Kidney epithelial cell (primary cell): ENCODE measurements around the gene JMJD8. TPM values are rescaled to one million over a fixed set of nuclear protein-coding genes. Genes with fewer than 3 reads are reported as not detected.

Experiments
- DNase-seq: peaks from one replicate; pipeline ENCODE4 v3.0.0-alpha.2; 2010; ENCODE audit warnings: low read depth
- H3K27me3 ChIP-seq: 2 replicates; pipeline ENCODE4 v1.6.0; 2011; ENCODE audit warnings: low read length; ENCODE audit not compliant: control insufficient read depth, insufficient read depth
- H3K36me3 ChIP-seq: 2 replicates; pipeline ENCODE4 v1.5.1; 2011; ENCODE audit warnings: low read length; ENCODE audit not compliant: control insufficient read depth, insufficient read depth
- H3K4me3 ChIP-seq: 2 replicates; pipeline ENCODE4 v1.5.1; 2011; ENCODE audit warnings: low read depth, mild to moderate bottlenecking, control low read depth, low read length
- total RNA-seq: library from RNA; depleted of rRNA; stranded (reverse); fragments of >200 nt; gene quantifications from 2 replicates; pipeline ENCODE4 v1.2.3, GENCODE V29; 2015
- TF ChIP-seq, protein P1 (sequence below): IDR thresholded peaks from 2 replicates; pipeline ENCODE4 v1.5.1; 2011; ENCODE audit warnings: mild to moderate bottlenecking, moderate library complexity, low read length, control low read depth, inconsistent platforms; ENCODE audit not compliant: insufficient read depth, poor library complexity, severe bottlenecking

Gene JMJD8
- total RNA-seq, 1 donor from 2014 or later, result 59.4 TPM

DNA sequence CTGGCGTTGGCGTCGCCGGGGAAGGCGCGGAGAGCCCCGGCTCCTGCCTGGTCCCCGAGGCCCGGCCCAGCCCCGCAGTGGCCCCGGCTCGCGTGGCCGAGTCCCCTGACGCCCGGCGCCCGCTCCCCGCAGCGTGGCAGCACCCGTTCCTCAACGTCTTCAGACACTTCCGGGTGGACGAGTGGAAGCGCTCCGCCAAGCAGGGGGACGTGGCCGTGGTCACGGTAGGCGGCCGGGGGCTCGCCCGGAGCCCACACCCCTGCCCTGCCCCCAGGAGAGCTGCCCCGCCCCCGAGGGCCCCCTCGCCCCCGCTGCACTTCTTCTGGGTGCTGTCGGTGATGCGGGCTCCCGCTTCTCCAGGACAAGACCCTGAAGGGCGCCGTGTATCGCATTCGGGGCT lies 34.5 kb downstream of the JMJD8 start:
- Histone ChIP-seq H3K4me3 (peak overlapping the region; percentile 53), H3K36me3 (no peaks in the 10 kb centered on the region), H3K27me3 (no peaks in the 10 kb centered on the region)
- TF ChIP-seq, protein P1, sequence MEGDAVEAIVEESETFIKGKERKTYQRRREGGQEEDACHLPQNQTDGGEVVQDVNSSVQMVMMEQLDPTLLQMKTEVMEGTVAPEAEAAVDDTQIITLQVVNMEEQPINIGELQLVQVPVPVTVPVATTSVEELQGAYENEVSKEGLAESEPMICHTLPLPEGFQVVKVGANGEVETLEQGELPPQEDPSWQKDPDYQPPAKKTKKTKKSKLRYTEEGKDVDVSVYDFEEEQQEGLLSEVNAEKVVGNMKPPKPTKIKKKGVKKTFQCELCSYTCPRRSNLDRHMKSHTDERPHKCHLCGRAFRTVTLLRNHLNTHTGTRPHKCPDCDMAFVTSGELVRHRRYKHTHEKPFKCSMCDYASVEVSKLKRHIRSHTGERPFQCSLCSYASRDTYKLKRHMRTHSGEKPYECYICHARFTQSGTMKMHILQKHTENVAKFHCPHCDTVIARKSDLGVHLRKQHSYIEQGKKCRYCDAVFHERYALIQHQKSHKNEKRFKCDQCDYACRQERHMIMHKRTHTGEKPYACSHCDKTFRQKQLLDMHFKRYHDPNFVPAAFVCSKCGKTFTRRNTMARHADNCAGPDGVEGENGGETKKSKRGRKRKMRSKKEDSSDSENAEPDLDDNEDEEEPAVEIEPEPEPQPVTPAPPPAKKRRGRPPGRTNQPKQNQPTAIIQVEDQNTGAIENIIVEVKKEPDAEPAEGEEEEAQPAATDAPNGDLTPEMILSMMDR, result no peak
- DNase-seq, result no peak

DNA sequence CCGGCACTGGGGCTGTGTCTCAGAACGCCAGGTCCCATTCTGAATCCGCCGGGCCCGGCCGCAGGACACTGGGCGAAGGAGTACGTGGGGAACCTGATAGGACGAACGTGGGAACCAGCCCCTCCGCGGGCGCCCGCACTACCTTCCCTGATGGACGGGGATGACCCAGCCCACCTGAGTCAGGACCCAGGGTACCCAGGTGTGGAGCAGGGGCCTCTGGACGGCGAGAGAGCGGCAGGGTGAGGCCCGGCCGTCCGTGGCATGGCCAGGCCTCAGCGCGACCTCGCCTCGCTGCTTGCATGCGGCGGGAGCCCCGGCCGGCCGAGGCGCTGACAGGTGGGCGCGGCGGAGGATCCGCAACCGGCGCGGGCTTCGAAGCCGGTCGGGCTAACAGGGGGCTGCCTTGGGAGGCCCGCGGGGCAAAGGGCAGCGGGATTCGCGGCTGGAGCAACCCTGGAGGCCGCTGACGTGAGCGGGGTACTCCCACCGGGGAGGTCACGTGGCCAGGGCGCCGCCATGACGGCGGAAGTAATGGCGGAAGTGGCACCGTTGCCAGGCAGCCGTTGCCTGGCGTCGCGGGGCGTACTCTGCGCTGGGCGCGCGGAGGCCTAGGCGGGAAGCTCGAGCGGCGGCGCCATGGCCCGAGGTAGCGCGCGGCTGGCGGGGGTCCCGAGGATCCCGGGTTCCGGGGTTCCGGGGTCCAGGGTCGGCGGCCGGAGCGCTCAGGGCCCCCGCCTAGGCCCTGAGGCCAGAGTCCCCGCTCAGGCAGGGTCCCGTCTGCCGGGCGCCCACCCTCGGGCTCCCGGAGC lies 35.1 kb downstream of the JMJD8 start, which contains the start of gene WDR90:
Gene WDR90 (plus strand): TSS at position 585 of the 809 bp plus-strand sequence. CDS start 52 bp downstream, at position 637.
- Histone ChIP-seq H3K4me3 (peak within 1 kb of the TSS; percentile 53), H3K27me3 (no peaks in the 10 kb centered on the region), H3K36me3 (no peaks in the 10 kb centered on the region)
- TF ChIP-seq, protein P1, result no peak
- DNase-seq, result peak; percentile 62

DNA sequence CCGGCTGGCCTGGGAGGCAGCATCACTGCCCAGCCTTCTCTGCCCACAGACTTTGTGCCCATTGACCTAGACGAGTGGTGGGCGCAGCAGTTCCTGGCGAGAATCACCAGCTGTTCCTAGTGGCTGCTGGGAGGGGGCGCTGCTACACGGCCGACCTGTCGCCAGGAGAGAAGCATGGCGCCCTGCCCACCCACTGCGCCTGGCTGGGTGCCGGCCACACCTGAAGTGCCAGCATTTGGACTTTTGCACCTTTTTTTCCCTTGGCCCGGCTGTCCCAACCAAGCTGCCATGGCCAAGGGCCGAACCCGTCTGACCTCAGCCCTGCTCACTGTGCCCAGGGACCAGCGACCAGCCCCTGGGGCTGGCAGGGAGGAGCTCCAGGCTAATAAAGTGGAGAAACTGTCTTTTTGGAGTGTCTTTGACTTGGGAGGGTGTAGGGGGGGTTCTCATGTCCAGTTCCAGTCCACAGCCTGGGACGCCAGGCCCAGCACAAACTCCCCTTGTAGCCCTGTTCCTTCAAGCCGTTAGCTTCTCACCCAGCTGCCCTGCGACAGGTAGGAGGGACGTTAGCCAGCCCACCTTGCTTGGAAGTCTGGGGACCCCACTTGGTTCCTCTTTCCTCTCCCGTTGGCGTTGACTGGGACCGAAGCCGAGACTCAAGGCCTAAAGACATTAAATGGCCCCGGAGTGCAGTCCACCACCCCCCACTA lies 35.9 kb downstream of the JMJD8 start:
- Histone ChIP-seq H3K27me3 (no peaks in the 10 kb centered on the region), H3K4me3 (peak overlapping the region; percentile 53), H3K36me3 (no peaks in the 10 kb centered on the region)
- no peak for DNase-seq
- TF ChIP-seq, protein P1, result peak; percentile 53

DNA sequence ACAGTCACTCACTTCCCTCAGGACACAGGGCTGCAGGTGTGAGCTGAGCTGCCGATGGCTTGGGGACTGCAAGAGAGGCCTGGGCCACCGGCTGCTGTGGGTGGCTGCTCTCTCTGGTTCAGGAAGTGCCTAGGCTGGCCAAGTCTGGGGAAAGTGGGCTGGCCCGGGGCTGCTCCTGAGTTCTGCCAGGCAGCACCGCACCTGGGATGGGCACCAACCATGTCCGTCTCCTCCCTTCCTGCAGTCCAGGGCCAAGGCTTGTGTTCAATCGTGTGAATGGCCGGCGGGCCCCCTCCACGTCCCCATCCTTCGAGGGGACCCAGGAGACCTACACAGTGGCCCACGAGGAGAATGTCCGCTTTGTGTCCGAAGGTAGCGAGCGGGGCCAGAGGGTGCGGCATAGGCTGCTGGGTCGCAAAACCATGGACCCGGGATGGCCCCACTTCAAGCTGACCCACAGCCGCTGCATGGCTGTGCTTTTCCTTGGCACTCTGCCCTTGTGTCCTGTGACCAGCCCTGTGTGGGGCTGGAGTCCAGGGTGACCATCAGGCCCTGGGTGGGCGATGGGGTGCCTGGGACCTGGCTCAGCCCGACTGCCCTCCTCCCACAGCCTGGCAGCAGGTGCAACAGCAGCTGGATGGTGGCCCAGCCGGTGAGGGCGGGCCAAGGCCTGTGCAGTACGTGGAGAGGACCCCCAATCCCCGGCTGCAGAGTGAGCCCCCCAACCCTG lies 36.8 kb downstream of the JMJD8 start:
- Histone ChIP-seq H3K27me3 (no peaks in the 10 kb centered on the region), H3K4me3 (no peak overlapping the region), H3K36me3 (no peaks in the 10 kb centered on the region)
- no peak for DNase-seq
- TF ChIP-seq, protein P1, result no peak

DNA sequence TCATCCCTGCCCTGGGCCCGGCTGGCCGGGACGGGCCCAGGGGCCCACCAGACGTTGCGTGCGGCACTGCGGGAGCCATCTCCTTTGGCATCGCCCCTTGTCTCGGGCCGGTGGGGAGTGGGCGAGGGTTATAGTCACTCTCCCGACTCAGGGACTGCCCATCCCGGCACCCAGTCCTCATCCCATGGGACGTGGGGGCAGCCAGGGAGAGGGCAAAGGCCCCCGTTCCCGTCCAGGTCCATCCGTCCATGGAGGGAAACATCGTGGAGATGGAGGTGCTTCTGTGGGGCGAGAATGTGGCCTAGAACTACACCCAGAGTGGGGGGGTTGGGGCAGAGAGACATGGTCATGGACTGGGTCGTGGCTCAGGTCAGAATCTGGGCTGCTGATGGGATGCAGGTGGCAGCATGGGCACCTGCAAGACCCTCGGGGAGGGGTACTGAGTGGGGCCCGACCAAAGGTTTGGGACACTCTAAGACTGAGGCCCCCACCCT lies 37.4 kb downstream of the JMJD8 start:
- Histone ChIP-seq H3K36me3 (no peaks in the 10 kb centered on the region), H3K4me3 (no peak overlapping the region), H3K27me3 (no peaks in the 10 kb centered on the region)
- TF ChIP-seq, protein P1, result no peak
- DNase-seq, result no peak
